DND-41 (cell line): ENCODE results near the gene ADSS1.

Experiments
- ATAC-seq: fragments of 200-7000 bp; cut with Tn5 transposase; 3 replicates; pipeline ENCODE4 v1.9.1; 2021; ENCODE audit warnings: low read depth; ENCODE audit not compliant: insufficient read depth
- DNase-seq: peaks from one replicate; pipeline ENCODE4 v3.0.0-alpha.2; 2020
- H2AFZ ChIP-seq: 2 replicates; pipeline ENCODE4 v1.6.0; 2012; ENCODE audit warnings: low read depth, low read length
- H3K27ac ChIP-seq: 2 replicates; pipeline ENCODE4 v1.5.1; 2012; ENCODE audit warnings: low read length, inconsistent platforms
- H3K27me3 ChIP-seq: fragments of 200-600 bp; sonication (generic); 2 replicates; pipeline ENCODE4 v1.6.0; 2012; ENCODE audit warnings: low read length, mild to moderate bottlenecking, inconsistent platforms; ENCODE audit not compliant: insufficient read depth, poor library complexity
- H3K36me3 ChIP-seq: 2 replicates; pipeline ENCODE4 v1.5.1; 2012; ENCODE audit warnings: low read length, inconsistent platforms; ENCODE audit not compliant: insufficient read depth
- H3K4me1 ChIP-seq: 2 replicates; pipeline ENCODE4 v1.5.1; 2012; ENCODE audit warnings: mild to moderate bottlenecking, low read length; ENCODE audit not compliant: insufficient read depth
- H3K4me2 ChIP-seq: 2 replicates; pipeline ENCODE4 v1.6.0; 2012; ENCODE audit warnings: mild to moderate bottlenecking, moderate library complexity, low read length, inconsistent platforms; ENCODE audit not compliant: insufficient read depth
- H3K4me3 ChIP-seq, 2 experiments: fragments of 200-600 bp in 1 of 2; shearing (Covaris generic) in 1 of 2; 2 replicates each; pipeline ENCODE4 v1.5.1; 2012 to 2016; ENCODE audit warnings: inconsistent platforms in 2 of 2, low read length in 2 of 2, mild to moderate bottlenecking in 2 of 2, low read depth in 1 of 2, moderate library complexity in 1 of 2
- H3K79me2 ChIP-seq: 2 replicates; pipeline ENCODE4 v1.6.0; 2012; ENCODE audit warnings: low read length, inconsistent platforms; ENCODE audit not compliant: insufficient read depth
- H3K9ac ChIP-seq: 2 replicates; pipeline ENCODE4 v1.6.0; 2012; ENCODE audit warnings: low read depth, mild to moderate bottlenecking, inconsistent platforms, low read length, moderate library complexity
- H3K9me3 ChIP-seq: 2 replicates; pipeline ENCODE4 v1.5.1; 2012; ENCODE audit warnings: low read length, moderate library complexity, mild to moderate bottlenecking, inconsistent platforms; ENCODE audit not compliant: insufficient read depth, severe bottlenecking
- H4K20me1 ChIP-seq: 2 replicates; pipeline ENCODE4 v1.6.0; 2012; ENCODE audit warnings: low read length; ENCODE audit not compliant: insufficient read depth
- EZH2 ChIP-seq: IDR thresholded peaks from 3 replicates; pipeline ENCODE4 v1.6.1; 2012; ENCODE audit warnings: borderline replicate concordance, low read depth, mild to moderate bottlenecking, moderate library complexity, low read length, inconsistent platforms; ENCODE audit not compliant: severe bottlenecking
- TF ChIP-seq, protein P1 (sequence below): IDR thresholded peaks from 2 replicates; pipeline ENCODE4 v1.5.1; 2012; ENCODE audit warnings: borderline replicate concordance, low read length, moderate library complexity, mild to moderate bottlenecking; ENCODE audit not compliant: poor library complexity, severe bottlenecking; ENCODE audit errors: extremely low read depth

Gene ADSS1

DNA sequence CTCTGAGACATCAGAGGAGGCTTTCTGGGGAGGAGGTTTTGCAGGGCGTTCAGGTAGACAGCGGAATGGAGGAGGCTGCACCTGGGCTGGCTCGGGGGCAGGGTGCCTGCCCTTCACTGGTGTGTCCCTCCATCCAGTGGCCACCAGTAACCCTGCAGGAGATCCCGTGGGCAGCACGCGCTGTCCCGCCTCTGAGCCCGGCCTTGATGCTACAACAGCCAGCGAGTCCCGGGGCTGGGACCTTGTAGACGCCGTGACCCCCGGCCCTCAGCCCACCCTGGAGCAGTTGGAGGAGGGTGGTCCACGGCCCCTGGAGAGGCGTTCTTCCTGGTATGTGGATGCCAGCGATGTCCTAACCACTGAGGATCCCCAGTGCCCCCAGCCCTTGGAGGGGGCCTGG is 10.0 kb upstream of the ADSS1 start:
- no peaks in the 10 kb centered on the region for H3K4me1 ChIP-seq
- H3K9me3 ChIP-seq: no peaks in the 10 kb centered on the region
- H2AFZ ChIP-seq: no peak overlapping the region
- H4K20me1 ChIP-seq: peaks cover 21% of the 10 kb centered on the region
- TF ChIP-seq, protein P1, sequence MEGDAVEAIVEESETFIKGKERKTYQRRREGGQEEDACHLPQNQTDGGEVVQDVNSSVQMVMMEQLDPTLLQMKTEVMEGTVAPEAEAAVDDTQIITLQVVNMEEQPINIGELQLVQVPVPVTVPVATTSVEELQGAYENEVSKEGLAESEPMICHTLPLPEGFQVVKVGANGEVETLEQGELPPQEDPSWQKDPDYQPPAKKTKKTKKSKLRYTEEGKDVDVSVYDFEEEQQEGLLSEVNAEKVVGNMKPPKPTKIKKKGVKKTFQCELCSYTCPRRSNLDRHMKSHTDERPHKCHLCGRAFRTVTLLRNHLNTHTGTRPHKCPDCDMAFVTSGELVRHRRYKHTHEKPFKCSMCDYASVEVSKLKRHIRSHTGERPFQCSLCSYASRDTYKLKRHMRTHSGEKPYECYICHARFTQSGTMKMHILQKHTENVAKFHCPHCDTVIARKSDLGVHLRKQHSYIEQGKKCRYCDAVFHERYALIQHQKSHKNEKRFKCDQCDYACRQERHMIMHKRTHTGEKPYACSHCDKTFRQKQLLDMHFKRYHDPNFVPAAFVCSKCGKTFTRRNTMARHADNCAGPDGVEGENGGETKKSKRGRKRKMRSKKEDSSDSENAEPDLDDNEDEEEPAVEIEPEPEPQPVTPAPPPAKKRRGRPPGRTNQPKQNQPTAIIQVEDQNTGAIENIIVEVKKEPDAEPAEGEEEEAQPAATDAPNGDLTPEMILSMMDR: no peak
- no peak for TF ChIP-seq EZH2
- no peak overlapping the region for H3K4me2 ChIP-seq
- H3K79me2 ChIP-seq: no peaks in the 10 kb centered on the region
- H3K27me3 ChIP-seq: no peaks in the 10 kb centered on the region
- DNase-seq: no peak
- no peak overlapping the region for H3K4me3 ChIP-seq
- H3K27ac ChIP-seq: no peak overlapping the region
- no peak for ATAC-seq
- no peak overlapping the region for H3K9ac ChIP-seq
- peaks cover 74% of the 10 kb centered on the region for H3K36me3 ChIP-seq

DNA sequence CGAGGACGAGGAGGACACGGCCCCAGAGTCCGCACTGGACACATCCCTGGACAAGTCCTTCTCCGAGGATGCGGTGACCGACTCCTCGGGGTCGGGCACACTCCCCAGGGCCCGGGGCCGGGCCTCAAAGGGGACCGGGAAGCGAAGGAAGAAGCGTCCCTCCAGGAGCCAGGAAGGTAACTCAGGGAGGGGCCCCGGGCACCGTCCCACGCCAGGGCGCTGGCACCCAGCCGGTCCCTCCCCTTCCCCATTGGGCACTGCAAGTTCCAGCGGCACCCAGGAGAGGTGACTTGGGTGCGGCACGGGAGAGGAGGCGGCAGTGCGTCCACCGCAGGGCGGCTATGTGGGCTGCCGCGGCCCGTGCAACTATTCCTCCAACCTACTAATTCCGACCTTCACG is 9.3 kb upstream of the ADSS1 start:
- H3K27ac ChIP-seq: no peak overlapping the region
- H3K9me3 ChIP-seq: no peaks in the 10 kb centered on the region
- peaks cover 15% of the 10 kb centered on the region for H4K20me1 ChIP-seq
- TF ChIP-seq, protein P1: no peak
- no peak for TF ChIP-seq EZH2
- no peaks in the 10 kb centered on the region for H3K4me1 ChIP-seq
- H3K4me3 ChIP-seq: no peak overlapping the region
- peaks cover 75% of the 10 kb centered on the region for H3K36me3 ChIP-seq
- no peak overlapping the region for H2AFZ ChIP-seq
- no peak overlapping the region for H3K4me2 ChIP-seq
- no peak overlapping the region for H3K9ac ChIP-seq
- ATAC-seq (no peak), DNase-seq (no peak)
- no peaks in the 10 kb centered on the region for H3K27me3 ChIP-seq
- H3K79me2 ChIP-seq: no peaks in the 10 kb centered on the region

DNA sequence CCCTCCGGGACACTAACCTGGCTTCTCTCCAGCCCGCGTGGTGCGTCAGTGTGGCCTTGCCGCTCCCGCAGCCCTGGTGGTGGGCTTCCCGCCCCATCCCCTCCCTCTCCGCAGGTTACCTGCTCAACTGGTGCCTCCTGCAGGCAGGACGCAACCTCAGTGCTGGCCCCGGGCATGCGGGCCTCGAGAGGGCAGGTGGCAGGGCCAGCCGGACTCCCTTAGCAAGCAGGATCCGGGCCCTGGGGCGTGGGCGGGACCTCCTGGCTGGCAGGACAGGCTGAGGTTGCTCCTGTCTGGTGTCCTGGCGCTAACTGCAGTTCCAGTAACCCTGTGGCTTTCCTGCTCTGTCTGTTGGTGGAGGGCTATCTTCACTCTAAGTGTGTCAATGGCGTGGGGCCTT is 8.6 kb upstream of the ADSS1 start:
- H4K20me1 ChIP-seq: peaks cover 8% of the 10 kb centered on the region; the same call in 1 of the 2 replicates
- H3K36me3 ChIP-seq: peaks cover 68% of the 10 kb centered on the region
- no peak overlapping the region for H3K4me2 ChIP-seq
- H3K27ac ChIP-seq: no peak overlapping the region
- H3K27me3 ChIP-seq: no peaks in the 10 kb centered on the region
- ATAC-seq: no peak
- H3K9me3 ChIP-seq: no peaks in the 10 kb centered on the region
- no peaks in the 10 kb centered on the region for H3K79me2 ChIP-seq
- no peaks in the 10 kb centered on the region for H3K4me1 ChIP-seq
- H3K4me3 ChIP-seq: no peak overlapping the region
- DNase-seq: no peak
- H3K9ac ChIP-seq: no peak overlapping the region
- no peak overlapping the region for H2AFZ ChIP-seq
- no peak for TF ChIP-seq EZH2
- TF ChIP-seq, protein P1: no peak

DNA sequence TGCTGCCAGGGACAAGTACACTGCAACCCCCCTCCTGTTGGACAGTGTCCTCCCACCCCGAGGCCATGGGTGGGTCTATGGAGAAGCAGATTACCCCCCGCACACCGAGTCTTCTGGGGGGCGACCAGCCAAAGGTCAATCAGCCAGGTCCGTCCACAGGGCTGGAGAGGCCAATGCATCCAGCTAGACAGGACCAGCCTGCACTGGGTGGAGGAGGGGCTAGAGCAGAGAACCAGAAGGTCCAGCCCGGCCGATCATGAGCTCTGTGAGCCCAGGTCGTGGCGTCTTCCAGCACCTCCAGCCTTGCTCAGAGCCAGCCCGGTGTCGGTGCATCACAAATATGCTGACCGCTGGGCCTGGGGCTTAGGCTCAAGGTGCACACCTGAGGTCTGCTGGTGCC is 8.2 kb upstream of the ADSS1 start:
- DNase-seq (no peak), ATAC-seq (no peak)
- Histone ChIP-seq H3K79me2 (no peaks in the 10 kb centered on the region), H4K20me1 (peaks cover 6% of the 10 kb centered on the region; the same call in 1 of the 2 replicates), H3K4me2 (no peak overlapping the region), H3K9ac (no peak overlapping the region), H3K27me3 (no peaks in the 10 kb centered on the region), H2AFZ (no peak overlapping the region), H3K4me3 (no peak overlapping the region), H3K9me3 (no peaks in the 10 kb centered on the region), H3K27ac (no peak overlapping the region), H3K4me1 (no peaks in the 10 kb centered on the region), H3K36me3 (peaks cover 64% of the 10 kb centered on the region)
- TF ChIP-seq, protein P1: no peak
- no peak for TF ChIP-seq EZH2
